ENCODE data around the gene PDE8A.
A peak's percentile ranks its signal among the peaks of the same experiment; 100 is the strongest.

PDE8A gene

GRCh38 chr15:85125056-85125661 is 143.5 kb downstream of the PDE8A start:
- DNase-seq (ENCODE audit: low spot score) = no peak

GRCh38 chr15:85128621-85129020 is 147.0 kb downstream of the PDE8A start:
- no peak for DNase-seq (ENCODE audit: low spot score)

GRCh38 chr15:85129881-85130280 is 148.2 kb downstream of the PDE8A start:
- no peak for DNase-seq (ENCODE audit: low spot score)

GRCh38 chr15:85131915-85132314 is 150.3 kb downstream of the PDE8A start:
- no peak for DNase-seq (ENCODE audit: low spot score)

- DNase-seq (ENCODE audit: low spot score) = no peak
These were observed 152.1 kb downstream of the PDE8A start for GRCh38 chr15:85133709-85134108.

- DNase-seq (ENCODE audit: low spot score) = no peak
These were observed 156.0 kb downstream of the PDE8A start for GRCh38 chr15:85137489-85138168.

GRCh38 chr15:85139391-85139790 is 157.7 kb downstream of the PDE8A start:
- DNase-seq (ENCODE audit: low spot score) = no peak

GRCh38 chr15:85141726-85142125 is 160.1 kb downstream of the PDE8A start:
- DNase-seq (ENCODE audit: low spot score) = no peak

- DNase-seq (ENCODE audit: low spot score) = no peak
These were observed 160.7 kb downstream of the PDE8A start for GRCh38 chr15:85142312-85142711.

- no peak for DNase-seq (ENCODE audit: low spot score)
These were observed 167.9 kb downstream of the PDE8A start for GRCh38 chr15:85149465-85150129.

GRCh38 chr15:85150130-85150480 is 168.4 kb downstream of the PDE8A start:
- DNase-seq (ENCODE audit: low spot score) = peak; percentile 89

GRCh38 chr15:85151145-85151544 is 169.5 kb downstream of the PDE8A start:
- no peak for DNase-seq (ENCODE audit: low spot score)

GRCh38 chr15:85151861-85152260 is 170.2 kb downstream of the PDE8A start:
- no peak for DNase-seq (ENCODE audit: low spot score)

- no peak for DNase-seq (ENCODE audit: low spot score)
These were observed 172.4 kb downstream of the PDE8A start for GRCh38 chr15:85154061-85154460.

GRCh38 chr15:85155360-85155759 is 173.7 kb downstream of the PDE8A start:
- DNase-seq (ENCODE audit: low spot score) = no peak

GRCh38 chr15:85155857-85156256 is 174.2 kb downstream of the PDE8A start:
- no peak for DNase-seq (ENCODE audit: low spot score)

GRCh38 chr15:85157344-85157743 is 175.7 kb downstream of the PDE8A start:
- DNase-seq (ENCODE audit: low spot score) = no peak

- no peak for DNase-seq (ENCODE audit: low spot score)
These were observed 180.6 kb downstream of the PDE8A start for GRCh38 chr15:85162237-85162636.

GRCh38 chr15:85164841-85165466 is 183.3 kb downstream of the PDE8A start:
- no peak for DNase-seq (ENCODE audit: low spot score)

GRCh38 chr15:85167568-85167967 is 185.9 kb downstream of the PDE8A start:
- DNase-seq (ENCODE audit: low spot score) = no peak

- DNase-seq (ENCODE audit: low spot score) = no peak
These were observed 187.1 kb downstream of the PDE8A start for GRCh38 chr15:85168642-85169173.

- no peak for DNase-seq (ENCODE audit: low spot score)
These were observed 190.1 kb downstream of the PDE8A start for GRCh38 chr15:85171736-85172135.
